ENCODE measurements around the gene HNRNPDL. TPM values are rescaled to one million over a fixed set of nuclear protein-coding genes. Genes with fewer than 3 reads are reported as not detected.
"Not testable (repeated sequence)": the region's sequence is repeated elsewhere in the genome, so short reads cannot be mapped to it uniquely, and the experiment has no call there.

The HNRNPDL gene
- total RNA-seq, 1 donor from 2014 or later: 142 TPM

GRCh38 chr4:82394896-82395295 is 35.4 kb downstream of the HNRNPDL start:
- DNase-seq (ENCODE audit: extremely low read depth, low read depth, low spot score): no peak

- DNase-seq (ENCODE audit: extremely low read depth, low read depth, low spot score): not testable (repeated sequence)
Measured at GRCh38 chr4:82390061-82390460, 40.2 kb downstream of the HNRNPDL start.

GRCh38 chr4:82388405-82388804 is 41.9 kb downstream of the HNRNPDL start:
- no peak for DNase-seq (ENCODE audit: extremely low read depth, low read depth, low spot score)

GRCh38 chr4:82386312-82386711 is 44.0 kb downstream of the HNRNPDL start:
- not testable (repeated sequence) for DNase-seq (ENCODE audit: extremely low read depth, low read depth, low spot score)

- DNase-seq (ENCODE audit: extremely low read depth, low read depth, low spot score): no peak
Measured at GRCh38 chr4:82382751-82383150, 47.5 kb downstream of the HNRNPDL start.

GRCh38 chr4:82381661-82382296 is 48.5 kb downstream of the HNRNPDL start:
- DNase-seq (ENCODE audit: extremely low read depth, low read depth, low spot score): no peak

- DNase-seq (ENCODE audit: extremely low read depth, low read depth, low spot score): no peak
Measured at GRCh38 chr4:82381235-82381634, 49.0 kb downstream of the HNRNPDL start.

GRCh38 chr4:82380831-82381230 is 49.4 kb downstream of the HNRNPDL start:
- no peak for DNase-seq (ENCODE audit: extremely low read depth, low read depth, low spot score)

GRCh38 chr4:82380344-82380743 is 49.9 kb downstream of the HNRNPDL start:
- no peak for DNase-seq (ENCODE audit: extremely low read depth, low read depth, low spot score)

- DNase-seq (ENCODE audit: extremely low read depth, low read depth, low spot score): no peak
Measured at GRCh38 chr4:82376109-82376508, 54.2 kb downstream of the HNRNPDL start.

GRCh38 chr4:82373816-82374625 is 56.2 kb downstream of the HNRNPDL start, which contains the start of gene HNRNPD:
Gene HNRNPD (minus strand): TSS chr4:82373991. CDS start chr4:82373678, 313 bp downstream.
- peak; percentile 95 for DNase-seq (ENCODE audit: extremely low read depth, low read depth, low spot score)

GRCh38 chr4:82373486-82373815 is 56.8 kb downstream of the HNRNPDL start:
- no peak for DNase-seq (ENCODE audit: extremely low read depth, low read depth, low spot score)

Other genes starting within 250 kb of the HNRNPDL start
- 49.4 and 106 TPM in 2 replicates for gene HNRNPD, start 56.5 kb downstream of the HNRNPDL start, total RNA-seq
- gene ENOPH1, start 128 bp upstream of the HNRNPDL start, total RNA-seq: 28.8 and 36.1 TPM in 2 replicates
- gene TMEM150C, start 131.5 kb upstream of the HNRNPDL start, total RNA-seq: 5.8 and 10.7 TPM in 2 replicates